Gastrocnemius medialis (tissue), 4 donors: Measurements from ENCODE around the gene APOL4. TPM values are rescaled to one million over a fixed set of nuclear protein-coding genes. Genes with fewer than 3 reads are reported as not detected.

ENCODE experiments used
- ATAC-seq, 2 donors: fragments of 150-250 bp; one replicate each; pipeline ENCODE4 v1.9.1; 2016
- DNase-seq, 2 donors: peaks; one replicate each; pipeline ENCODE4 v3.0.0-alpha.2; 2019
- H3K27ac ChIP-seq, 4 donors: fragments of 200-600 bp; sonication (generic); 1 replicate in 1 of 4; 2 replicates in 3 of 4; pipeline ENCODE4 v1.5.1; 2016 to 2018; ENCODE audit warnings: mild to moderate bottlenecking in 2 of 4, moderate library complexity in 1 of 4
- H3K27me3 ChIP-seq, 3 donors: fragments of 200-600 bp; sonication (generic) in 2 of 3; 1 replicate in 1 of 3; 2 replicates in 2 of 3; pipeline versions ENCODE4 v1.5.1 to v1.6.0; 2016 to 2019; ENCODE audit warnings: mild to moderate bottlenecking in 1 of 3, moderate library complexity in 1 of 3
- H3K36me3 ChIP-seq, 2 donors: fragments of 200-600 bp; sonication (generic) in 1 of 2; one replicate each; pipeline ENCODE4 v1.5.1; 2017 to 2018
- H3K4me1 ChIP-seq, 2 donors: fragments of 200-600 bp; sonication (generic) in 1 of 2; one replicate each; pipeline ENCODE4 v1.5.1; 2016 to 2017; ENCODE audit warnings: mild to moderate bottlenecking in 2 of 2
- H3K4me3 ChIP-seq, 4 donors: fragments of 200-600 bp; sonication (generic) in 3 of 4; 1 replicate in 1 of 4; 2 replicates in 3 of 4; pipeline ENCODE4 v1.5.1; 2016 to 2019; ENCODE audit warnings: mild to moderate bottlenecking in 2 of 4
- H3K9me3 ChIP-seq, 3 donors: fragments of 200-600 bp; sonication (generic) in 2 of 3; 1 replicate in 1 of 3; 2 replicates in 2 of 3; pipeline ENCODE4 v1.5.1; 2016 to 2019
- CTCF ChIP-seq, 5 experiments: fragments of 450-650 bp in 3 of 5; fragments of 200-600 bp in 2 of 5; sonication (generic) in 2 of 5; IDR thresholded peaks in 4 of 5; conservative IDR thresholded peaks in 1 of 5; 1 replicate in 4 of 5; 2 replicates in 1 of 5; pipeline ENCODE4 v1.5.1; 2016 to 2019; ENCODE audit warnings: antibody characterized with exemption in 5 of 5, mild to moderate bottlenecking in 3 of 5, moderate library complexity in 3 of 5
- POLR2A ChIP-seq, 2 donors: fragments of 450-650 bp; IDR thresholded peaks; one replicate each; pipeline ENCODE4 v1.6.1; 2017; ENCODE audit warnings: antibody characterized with exemption in 2 of 2, mild to moderate bottlenecking in 2 of 2, moderate library complexity in 2 of 2
- in situ Hi-C, 4 donors: fragments of 200-750 bp; cut with MboI; loops; one replicate each; pipeline versions ENCODE4 v1.15.0 to v1.8.0; 2017; ENCODE audit warnings: low sequenced_read_pairs in 4 of 4
- intact Hi-C: fragments of 100-400 bp; cut with DNase I; formaldehyde crosslinking; loops from one replicate; pipeline ENCODE4 v1.15.1; 2023; ENCODE audit warnings: low total_unique reads
- total RNA-seq, 4 donors: library from RNA; depleted of rRNA; stranded (reverse); fragments of >200 nt; gene quantifications; one replicate each; pipeline versions ENCODE4 v1.1.0 to v1.2.3, GENCODE V29; 2016

Gene APOL4
- total RNA-seq, 4 donors from 2014 or later: 1.5 to 2.3 (median 2.0) TPM; not detected in 1

GRCh38 chr22:36148411-36148810, 53.2 kb downstream of the APOL4 start:
- Histone ChIP-seq H3K36me3 (peaks cover 0 to 13% of the 10 kb centered on the region in 2 donors), H3K27me3 (no peaks in the 10 kb centered on the region), H3K4me3 (no peak overlapping the region), H3K9me3 (no peaks in the 10 kb centered on the region), H3K4me1 (peaks cover 18 to 42% of the 10 kb centered on the region in 2 donors), H3K27ac (peak overlapping the region; percentile 10 to 81 (median 48))
- TF ChIP-seq CTCF (IDR thresholded peaks at IDR 0.05 in 4 of 5, conservative IDR thresholded peaks at IDR 0.05 in 1 of 5): no peak
- TF ChIP-seq POLR2A (IDR thresholded peaks at IDR 0.05): no peak
- in situ Hi-C loops: loop anchor here in 1 of 4 donors (10.0 kb wide), 1 partner anchor 86 kb away; the partner anchor contains the start of gene APOL2
- intact Hi-C loops: loop anchor here (5.0 kb wide), 2 partner anchors 74 to 129 kb away; no protein-coding TSS in a partner anchor
- DNase-seq: no peak
- no peak for ATAC-seq

GRCh38 chr22:36147196-36147791, 54.3 kb downstream of the APOL4 start:
- intact Hi-C loops (loop anchor here (5.0 kb wide), 2 partner anchors 75 to 130 kb away; no protein-coding TSS in a partner anchor), in situ Hi-C loops (loop anchor here in 1 of 4 donors (10.0 kb wide), 1 partner anchor 88 kb away; the partner anchor contains the start of gene APOL2)
- TF ChIP-seq CTCF (IDR thresholded peaks at IDR 0.05 in 4 of 5, conservative IDR thresholded peaks at IDR 0.05 in 1 of 5) (no peak), POLR2A (IDR thresholded peaks at IDR 0.05) (no peak)
- Histone ChIP-seq H3K27ac (peak overlapping the region in 2 of 4 donors; percentile 28 to 42), H3K27me3 (no peaks in the 10 kb centered on the region), H3K4me3 (no peak overlapping the region), H3K4me1 (peaks cover 12 to 35% of the 10 kb centered on the region in 2 donors), H3K9me3 (no peaks in the 10 kb centered on the region), H3K36me3 (peaks cover 0 to 17% of the 10 kb centered on the region in 2 donors)
- DNase-seq (no peak), ATAC-seq (no peak)

DNA sequence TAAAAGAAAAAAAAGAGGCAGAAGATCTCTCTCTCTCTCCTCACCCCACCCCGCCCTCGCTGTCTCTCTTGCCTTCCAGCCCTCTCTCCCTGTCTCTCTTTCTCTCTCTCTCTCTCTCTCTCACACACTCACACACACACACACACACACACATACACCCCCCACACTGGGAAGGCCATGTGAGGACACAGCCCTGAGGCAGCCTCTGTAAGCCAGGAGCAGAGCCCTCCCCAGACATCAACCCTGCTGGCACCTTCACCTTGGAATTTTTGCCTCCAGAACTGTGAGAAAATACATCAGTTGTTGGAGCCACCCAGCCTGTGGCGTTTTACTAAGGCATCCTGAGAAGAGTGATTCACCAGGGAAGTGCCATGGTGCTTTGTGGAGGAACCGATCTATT, 55.7 kb downstream of the APOL4 start:
- H3K27me3 ChIP-seq: no peaks in the 10 kb centered on the region
- TF ChIP-seq CTCF (IDR thresholded peaks at IDR 0.05 in 4 of 5, conservative IDR thresholded peaks at IDR 0.05 in 1 of 5) (no peak), POLR2A (IDR thresholded peaks at IDR 0.05) (no peak)
- peak overlapping the region; percentile 18 to 54 (median 32) for H3K27ac ChIP-seq
- no peak for DNase-seq
- no peak overlapping the region for H3K4me3 ChIP-seq
- peaks cover 12 to 28% of the 10 kb centered on the region in 2 donors for H3K4me1 ChIP-seq
- peaks cover 0 to 25% of the 10 kb centered on the region in 2 donors for H3K36me3 ChIP-seq
- in situ Hi-C loops: loop anchor here in 1 of 4 donors (10.0 kb wide), 1 partner anchor 89 kb away; the partner anchor contains the start of gene APOL2
- ATAC-seq: no peak
- no peaks in the 10 kb centered on the region for H3K9me3 ChIP-seq
- intact Hi-C loops: loop anchor here (1.0 to 5.0 kb wide), 4 partner anchors 35 to 140 kb away; no protein-coding TSS in a partner anchor

GRCh38 chr22:36144886-36145541, 56.6 kb downstream of the APOL4 start:
- peak; percentile 68 to 95 for ATAC-seq
- Histone ChIP-seq H3K27me3 (no peaks in the 10 kb centered on the region), H3K4me3 (peak overlapping the region in 1 of 4 donors; percentile 12), H3K9me3 (no peaks in the 10 kb centered on the region), H3K27ac (peak overlapping the region; percentile 18 to 54 (median 32)), H3K36me3 (peaks cover 0 to 25% of the 10 kb centered on the region in 2 donors), H3K4me1 (peaks cover 5 to 22% of the 10 kb centered on the region in 2 donors)
- intact Hi-C loops (loop anchor here (1.0 to 5.0 kb wide), 4 partner anchors 36 to 141 kb away; no protein-coding TSS in a partner anchor), in situ Hi-C loops (loop anchor here in 2 of 4 donors (5.0 to 10.0 kb wide), 2 partner anchors 37 to 90 kb away; partner anchors contain the start of gene APOL2 (in 1 of the 2))
- TF ChIP-seq CTCF (IDR thresholded peaks at IDR 0.05 in 4 of 5, conservative IDR thresholded peaks at IDR 0.05 in 1 of 5): peak; percentile 58 to 76 (median 67)
- TF ChIP-seq POLR2A (IDR thresholded peaks at IDR 0.05): no peak
- DNase-seq: peak; percentile 22 to 61
